GM18508 (cell line): ENCODE data around the gene PHC1.
"Not testable (repeated sequence)": the region's sequence is repeated elsewhere in the genome, so short reads cannot be mapped to it uniquely, and the experiment has no call there.

Experiments used
- ATAC-seq: cut with Tn5 transposase; IDR thresholded peaks from one replicate; pipeline ENCODE4 v1.9.1; 2021; ENCODE audit warnings: moderate number of reproducible peaks; ENCODE audit not compliant: insufficient read depth, unreplicated experiment

Gene PHC1

DNA sequence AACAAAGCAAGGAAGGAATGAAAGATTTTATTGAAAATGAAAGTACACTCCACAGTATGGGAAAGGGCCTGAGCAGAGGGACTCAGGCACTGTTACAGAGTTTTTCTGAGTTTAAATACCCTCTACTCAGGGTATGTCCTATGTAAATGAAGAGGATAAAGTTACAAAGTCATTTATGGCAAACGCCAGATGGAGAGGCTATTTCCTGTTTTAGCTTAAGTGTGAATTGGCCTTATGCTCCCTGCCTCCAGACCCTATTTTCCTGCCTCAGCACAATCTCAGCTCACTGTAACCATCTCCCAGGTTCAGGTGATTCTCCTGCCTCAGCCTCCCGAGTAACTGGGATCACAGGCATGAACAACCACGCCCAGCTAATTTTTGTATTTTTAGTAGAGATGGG, 6.8 kb upstream of the PHC1 start:
- ATAC-seq: no peak

DNA sequence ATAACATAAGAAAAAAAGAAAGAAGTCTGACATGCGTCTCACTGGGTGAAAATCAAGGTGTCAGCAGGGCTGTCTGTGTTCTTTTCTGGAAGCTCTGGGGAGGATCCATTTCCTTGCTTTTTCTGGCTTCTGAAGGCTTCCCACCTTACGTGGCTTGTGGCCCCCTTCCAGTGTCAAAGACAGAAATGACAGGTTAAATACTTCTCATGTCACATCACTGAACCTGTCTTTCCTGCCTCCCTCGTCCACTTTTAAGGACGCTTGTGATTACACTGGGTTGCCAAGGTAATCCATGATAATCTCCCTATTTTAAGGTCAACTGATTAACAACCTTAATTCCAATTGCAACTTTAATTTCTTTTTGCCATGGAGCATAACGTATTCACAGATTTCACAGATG, 4.6 kb upstream of the PHC1 start:
- no peak for ATAC-seq

DNA sequence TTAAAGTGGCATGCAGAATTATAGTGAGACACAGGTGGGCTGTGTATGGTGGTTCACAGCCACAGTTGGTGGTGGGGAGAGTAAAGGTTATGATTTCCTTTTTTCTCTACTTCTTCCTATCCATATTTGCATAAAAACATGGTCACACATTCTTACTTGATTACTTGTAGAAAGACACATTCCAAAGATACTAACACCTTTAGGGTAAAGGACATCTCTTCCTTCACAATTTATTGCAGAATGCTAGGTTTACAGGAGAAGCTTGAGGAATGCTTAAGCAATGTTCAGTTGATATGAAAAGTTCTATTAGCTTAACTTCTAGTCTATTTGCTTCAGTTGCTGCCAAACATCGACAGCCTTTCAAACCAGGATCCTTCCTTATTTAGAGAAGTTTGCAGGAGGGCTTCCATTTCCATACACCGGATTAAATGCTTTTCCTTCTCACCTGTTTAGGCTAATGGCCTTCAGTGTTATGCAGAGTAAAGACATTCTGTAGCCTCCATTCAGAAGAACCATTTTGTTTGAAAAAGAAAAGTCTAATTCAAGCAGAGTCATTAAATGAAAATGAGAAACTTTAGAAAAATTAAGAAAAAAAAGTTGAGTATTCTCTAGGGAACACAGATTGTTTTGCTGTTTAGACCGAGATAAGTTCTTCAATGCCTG, 2.6 kb upstream of the PHC1 start:
- no peak for ATAC-seq

DNA sequence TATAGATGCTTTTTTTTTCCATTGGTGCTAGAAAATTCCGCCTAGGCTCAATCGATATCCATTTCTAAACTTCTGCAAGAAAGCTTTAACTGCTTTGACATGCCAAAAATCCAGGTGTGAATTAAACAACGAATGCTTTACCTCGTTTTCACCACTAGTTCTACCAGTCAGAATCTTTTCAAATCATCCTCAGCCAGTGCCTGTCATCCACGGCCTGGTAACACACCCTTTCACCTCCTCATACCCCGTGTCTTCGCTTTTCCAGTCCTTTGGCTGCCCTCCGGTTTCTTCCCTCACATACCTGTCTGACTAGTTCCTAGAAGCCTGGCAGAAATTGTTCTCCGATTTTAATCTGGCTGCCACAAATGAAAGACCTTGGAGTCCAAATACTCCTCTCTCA, 1.4 kb upstream of the PHC1 start:
- no peak for ATAC-seq

DNA sequence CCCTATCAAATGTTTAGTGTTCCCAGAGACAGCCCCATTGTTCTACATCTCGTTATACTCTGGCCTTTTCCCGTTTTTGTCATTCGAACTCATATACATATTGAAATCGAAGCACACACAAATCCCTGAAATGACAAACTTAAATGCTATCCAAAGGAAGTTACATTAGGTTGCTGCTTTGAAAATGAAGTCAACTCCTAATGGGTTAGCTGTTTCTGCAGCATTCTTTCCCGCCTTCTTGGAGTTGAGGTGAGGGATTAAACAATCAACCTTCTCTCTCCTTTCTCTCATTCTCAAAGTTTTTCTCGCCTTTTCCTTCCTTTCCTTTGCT, 642 bp upstream of the PHC1 start:
- no peak for ATAC-seq

DNA sequence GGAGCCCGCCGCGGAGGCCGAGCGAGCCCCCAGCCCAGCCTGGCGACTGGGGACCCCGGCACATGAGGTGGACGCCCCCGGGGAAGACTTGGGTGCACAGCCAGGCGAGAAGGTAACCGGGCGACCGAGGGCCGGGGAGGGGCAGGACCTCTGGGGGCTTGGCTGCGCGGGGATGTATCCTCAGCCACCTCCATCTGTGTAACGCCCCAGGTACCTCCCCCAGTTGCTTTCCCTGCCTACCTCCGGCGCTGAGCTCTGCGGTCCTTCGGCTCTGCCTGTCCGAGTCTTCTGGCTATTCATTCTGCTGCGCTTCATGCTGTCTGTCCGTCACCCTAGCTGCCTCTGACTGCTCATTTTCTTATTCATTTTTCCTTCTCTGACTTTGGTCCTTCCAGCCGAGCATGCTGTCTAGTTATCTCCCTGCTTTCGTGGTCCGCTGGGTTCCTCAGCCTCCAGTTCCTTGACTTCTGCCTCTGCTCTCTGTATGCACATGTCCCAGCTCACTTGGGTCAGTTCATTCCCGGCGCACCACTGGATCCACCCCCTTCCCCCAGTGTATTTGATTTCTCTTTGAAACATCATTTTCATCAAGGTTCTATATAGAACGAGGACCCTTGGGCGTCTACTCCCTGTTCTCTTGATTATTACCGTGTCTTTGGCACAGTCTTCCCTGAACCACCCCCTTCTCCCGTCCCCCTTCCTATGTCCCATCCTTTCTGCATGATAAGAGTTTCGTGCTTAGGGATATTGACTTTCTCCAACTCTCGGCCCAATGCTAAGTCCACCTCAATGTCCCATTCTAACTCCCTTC, 612 bp downstream of the PHC1 start:
- ATAC-seq: no peak

DNA sequence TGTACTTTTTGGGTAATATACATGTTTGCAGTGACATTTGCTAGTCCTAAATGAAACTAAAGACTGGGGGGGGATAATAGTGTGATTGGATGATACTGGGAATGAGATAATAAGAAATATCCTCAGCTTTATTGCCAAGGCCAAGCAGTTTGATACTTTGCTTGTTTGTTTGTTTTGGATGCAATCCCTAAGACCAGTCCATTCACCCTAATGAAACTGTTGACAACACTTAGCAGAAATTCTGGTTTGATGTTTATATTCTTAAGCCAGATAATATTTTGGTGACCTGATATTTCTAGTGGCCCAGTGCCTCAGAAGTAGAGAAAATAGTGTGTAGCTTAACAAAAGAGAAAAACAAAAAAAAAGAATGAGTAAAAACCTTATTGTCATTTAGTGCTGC, 1.8 kb downstream of the PHC1 start:
- no peak for ATAC-seq

DNA sequence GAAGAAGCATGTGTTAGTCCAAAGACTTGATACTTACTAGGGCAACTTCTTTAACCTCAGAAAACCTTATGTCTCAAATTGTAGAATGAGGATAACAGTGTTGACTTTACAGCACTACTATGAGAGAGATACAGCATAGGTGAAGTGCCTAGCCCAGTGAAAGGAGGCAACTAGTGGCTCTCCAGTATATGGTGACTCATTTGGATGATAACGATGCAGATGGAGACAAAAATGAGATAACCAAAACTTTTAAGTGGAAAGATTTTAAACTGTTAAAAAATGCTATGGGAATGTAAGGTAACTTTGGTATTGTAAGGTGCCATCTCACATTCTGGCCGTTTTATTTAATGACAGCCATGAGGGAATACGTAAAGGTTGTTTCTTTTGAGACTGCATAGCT, 2.7 kb downstream of the PHC1 start:
- no peak for ATAC-seq

DNA sequence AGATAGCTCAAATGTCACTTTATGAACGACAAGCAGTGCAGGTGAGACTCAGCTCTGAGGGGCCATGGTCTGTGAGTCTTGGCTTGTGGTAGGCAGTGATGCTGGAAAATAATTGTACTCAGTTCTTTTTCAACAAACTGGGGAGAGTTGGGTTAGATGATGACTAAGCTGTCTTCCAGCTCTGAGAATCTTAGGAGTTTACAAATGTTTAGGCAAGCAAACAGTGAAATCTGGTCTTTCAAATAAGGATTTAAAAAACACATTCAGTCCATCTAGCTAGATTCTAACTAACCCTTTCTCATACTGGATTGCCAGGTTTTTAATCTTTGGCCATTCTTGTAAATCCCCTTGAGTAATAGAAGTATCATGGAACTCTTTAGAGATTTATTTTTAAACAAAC, 3.4 kb downstream of the PHC1 start:
- no peak for ATAC-seq

DNA sequence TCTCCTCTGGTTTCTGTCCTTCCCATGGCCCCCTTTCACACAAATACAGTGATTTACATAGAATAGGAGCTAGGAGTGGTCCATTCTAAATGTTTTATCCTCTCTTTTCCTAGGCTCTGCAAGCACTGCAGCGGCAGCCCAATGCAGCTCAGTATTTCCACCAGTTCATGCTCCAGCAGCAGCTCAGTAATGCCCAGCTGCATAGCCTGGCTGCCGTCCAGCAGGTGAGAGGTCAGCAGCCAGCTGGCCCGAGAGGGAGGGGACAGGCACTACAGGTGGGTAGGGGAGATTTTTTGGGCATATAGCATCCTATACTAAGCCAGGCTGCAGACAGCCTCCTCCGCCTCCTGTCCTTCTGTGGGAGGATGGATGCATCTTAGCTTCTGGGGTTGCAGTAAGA, 5.3 kb downstream of the PHC1 start:
- not testable (repeated sequence) for ATAC-seq

DNA sequence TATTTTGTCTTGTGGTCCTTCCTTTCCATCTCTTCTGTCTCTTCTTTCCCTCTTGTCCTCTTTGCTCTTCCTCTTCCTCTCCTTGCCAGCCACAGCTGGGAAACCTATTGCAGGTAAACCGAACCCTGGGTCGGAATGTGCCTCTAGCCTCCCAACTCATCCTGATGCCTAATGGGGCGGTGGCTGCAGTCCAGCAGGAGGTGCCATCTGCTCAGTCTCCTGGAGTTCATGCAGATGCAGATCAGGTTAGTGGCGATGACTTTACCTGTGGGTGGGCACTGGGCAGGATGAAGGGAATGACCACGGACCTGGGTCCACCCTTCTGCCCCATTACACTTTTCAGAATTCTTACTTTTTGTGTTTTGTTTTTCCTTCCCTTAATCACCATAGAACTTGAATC, 8.2 kb downstream of the PHC1 start:
- no peak for ATAC-seq

DNA sequence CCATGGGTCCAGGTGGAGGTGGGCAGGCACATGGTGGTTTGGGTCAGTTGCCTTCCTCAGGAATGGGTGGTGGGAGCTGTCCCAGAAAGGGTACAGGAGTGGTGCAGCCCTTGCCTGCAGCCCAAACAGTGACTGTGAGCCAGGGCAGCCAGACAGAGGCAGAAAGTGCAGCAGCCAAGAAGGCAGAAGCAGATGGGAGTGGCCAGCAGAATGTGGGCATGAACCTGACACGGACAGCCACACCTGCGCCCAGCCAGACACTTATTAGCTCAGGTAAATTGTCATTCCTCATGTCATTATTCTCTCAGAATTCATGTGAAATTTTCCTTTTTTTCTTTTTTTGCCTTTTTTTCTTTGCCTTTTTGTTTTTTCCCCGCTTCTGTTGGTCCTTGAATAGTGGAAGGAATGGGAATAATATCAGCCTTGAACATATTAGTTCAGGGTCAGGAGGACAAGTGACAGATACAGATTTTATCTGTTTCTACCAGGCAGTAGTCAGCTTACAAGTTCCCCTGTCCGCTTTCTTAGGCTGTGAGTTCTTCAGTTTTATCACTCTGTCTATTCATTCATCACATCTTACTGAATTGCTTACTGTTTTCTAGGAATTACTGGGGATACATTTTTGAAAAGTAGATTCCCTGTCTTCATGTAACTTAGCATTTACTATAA, 16.5 kb downstream of the PHC1 start:
- ATAC-seq: not testable (repeated sequence)

DNA sequence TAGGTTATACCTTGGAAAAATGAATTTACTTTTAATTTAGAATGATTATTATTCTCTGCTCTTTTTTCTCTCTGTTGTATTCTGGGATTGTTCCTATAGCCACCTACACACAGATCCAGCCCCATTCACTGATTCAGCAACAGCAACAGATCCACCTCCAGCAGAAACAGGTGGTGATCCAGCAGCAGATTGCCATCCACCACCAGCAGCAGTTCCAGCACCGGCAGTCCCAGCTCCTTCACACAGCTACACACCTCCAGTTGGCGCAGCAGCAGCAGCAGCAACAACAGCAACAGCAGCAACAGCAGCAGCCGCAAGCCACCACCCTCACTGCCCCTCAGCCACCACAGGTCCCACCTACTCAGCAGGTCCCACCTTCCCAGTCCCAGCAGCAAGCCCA, 18.2 kb downstream of the PHC1 start:
- not testable (repeated sequence) for ATAC-seq

DNA sequence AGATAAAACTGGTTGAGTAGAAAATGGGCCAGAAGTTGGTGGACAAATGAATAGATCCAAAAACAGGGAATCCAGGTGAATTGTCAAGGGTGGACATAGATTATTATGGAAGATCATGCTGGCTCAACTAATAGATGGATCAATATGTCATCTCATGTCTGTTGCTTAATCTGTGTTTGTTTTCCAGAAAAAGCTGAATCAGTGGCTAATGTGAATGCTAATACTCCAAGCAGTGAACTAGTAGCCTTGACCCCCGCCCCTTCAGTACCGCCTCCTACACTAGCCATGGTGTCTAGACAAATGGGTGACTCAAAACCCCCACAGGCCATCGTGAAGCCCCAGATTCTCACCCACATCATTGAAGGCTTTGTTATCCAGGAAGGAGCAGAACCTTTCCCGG, 19.8 kb downstream of the PHC1 start:
- not testable (repeated sequence) for ATAC-seq

DNA sequence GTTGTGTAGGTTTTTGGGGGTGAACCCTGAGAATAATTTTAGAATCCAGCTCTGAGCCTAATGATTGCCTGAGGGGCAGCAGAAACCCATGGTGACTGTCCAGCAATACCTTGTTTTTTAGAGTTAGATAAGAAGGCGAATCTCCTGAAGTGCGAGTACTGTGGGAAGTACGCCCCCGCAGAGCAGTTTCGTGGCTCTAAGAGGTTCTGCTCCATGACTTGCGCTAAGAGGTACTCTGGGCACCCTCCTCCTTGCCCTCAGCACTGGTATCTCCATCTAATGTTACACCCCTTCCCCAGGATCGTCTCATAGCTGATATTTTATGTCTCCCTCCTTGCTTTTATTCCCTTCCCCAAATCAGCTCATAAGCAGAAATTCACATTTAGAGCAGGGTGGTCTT, 22.4 kb downstream of the PHC1 start:
- no peak for ATAC-seq

DNA sequence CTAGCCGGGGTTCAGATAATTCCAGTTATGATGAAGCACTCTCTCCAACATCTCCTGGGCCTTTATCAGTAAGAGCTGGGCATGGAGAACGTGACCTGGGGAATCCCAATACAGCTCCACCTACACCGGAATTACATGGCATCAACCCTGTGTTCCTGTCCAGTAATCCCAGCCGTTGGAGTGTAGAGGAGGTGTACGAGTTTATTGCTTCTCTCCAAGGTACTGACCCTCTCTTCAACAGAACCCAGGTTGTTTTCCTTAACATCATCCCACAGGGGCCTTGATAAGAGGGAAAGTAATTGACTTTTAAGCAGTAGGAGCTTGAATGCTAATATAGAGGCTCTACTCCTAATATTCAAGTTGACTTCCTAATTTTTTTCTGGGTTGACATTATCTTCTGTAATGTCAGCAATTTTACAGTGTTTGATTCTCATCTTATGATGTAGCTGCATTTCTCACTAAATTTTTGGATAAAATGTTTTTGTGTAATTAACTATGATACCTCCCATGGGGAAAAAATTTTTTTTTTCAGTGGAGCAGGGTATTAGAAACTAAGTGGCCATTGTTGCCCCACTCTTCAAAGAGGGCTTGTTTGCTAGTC, 23.6 kb downstream of the PHC1 start:
- ATAC-seq: not testable (repeated sequence)

DNA sequence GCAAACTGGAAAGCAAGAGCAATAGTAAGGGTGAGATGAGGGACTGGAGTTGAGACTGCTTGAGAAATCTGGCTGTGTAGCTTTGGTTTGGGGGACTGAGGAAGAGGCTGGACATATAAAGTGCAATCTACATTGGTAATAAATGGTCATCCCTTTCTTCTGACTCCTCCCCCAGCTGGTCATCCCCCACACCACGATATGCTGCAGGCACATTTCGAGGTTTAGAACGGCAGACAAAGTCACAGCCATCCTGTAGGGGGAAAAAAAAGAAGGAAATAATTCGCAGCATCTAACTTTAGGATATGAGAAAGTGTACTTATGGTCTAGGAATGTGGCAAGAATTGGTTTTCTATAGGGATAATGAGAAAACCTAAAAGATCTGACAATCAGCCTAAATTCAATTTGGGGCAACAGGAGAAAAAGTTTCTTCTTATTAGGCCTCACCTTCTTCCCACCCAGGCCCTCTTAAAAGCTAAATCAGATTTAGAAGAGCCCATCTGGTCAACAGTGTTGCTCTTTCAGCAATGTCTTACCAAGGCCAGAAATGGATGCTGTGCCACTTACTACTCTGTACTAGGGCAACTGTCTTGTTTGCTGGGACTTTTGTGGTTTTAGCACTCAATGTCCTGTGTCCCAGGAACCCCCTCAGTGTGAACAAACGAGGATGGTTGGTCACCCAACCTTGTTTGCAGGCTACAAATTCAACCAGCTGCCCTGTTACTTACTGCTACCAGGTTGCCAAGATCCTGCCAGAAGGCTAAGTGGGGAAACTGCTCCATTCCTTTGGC, 27.6 kb downstream of the PHC1 start:
- no peak for ATAC-seq

DNA sequence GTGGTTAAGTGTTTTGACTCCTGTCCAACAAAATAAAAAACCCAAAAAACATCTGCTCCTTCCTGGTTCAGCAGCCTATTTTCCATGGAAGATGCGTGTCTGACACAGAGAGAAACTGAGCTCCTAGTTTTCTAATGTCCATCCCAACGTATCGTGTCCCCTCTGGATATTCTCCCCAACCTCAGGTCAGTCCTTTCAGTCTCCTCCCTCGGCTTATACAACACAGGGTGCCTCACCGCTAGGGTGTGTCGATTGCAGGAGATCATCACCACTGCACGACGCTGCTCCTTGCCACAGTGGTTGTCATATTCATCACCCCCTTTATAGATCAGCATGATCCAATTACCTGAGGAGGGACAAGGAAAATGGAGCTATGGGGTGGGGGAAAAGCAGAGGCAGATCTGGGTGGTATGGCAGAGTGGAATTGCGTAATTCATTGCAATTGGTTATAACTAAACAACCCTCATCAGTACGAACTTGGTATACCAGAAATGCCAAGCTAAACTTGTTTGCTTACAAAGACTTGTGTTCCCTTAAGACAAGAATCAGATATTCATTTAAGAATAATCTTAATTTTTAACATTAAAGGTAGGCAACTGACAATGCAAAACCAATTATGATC, 29.4 kb downstream of the PHC1 start:
- no peak for ATAC-seq

DNA sequence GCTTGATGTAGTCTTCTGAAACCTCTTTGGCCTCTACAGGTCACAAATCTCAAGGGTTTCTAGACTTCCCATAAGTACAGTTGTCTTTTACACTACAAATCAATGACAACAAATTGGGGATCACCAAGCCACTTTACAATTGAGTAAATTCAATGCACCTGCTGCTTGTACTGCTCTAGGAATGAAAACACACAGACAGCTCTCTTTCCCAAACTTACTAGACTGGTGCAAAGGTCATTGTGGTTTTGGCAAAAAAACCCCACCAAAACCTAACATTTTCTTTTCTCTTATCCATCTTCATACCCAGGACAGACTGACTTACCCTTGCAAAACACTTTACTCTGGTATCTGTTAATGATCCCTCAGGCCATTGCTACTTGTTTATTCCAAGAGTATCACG, 32.4 kb downstream of the PHC1 start:
- no peak for ATAC-seq

DNA sequence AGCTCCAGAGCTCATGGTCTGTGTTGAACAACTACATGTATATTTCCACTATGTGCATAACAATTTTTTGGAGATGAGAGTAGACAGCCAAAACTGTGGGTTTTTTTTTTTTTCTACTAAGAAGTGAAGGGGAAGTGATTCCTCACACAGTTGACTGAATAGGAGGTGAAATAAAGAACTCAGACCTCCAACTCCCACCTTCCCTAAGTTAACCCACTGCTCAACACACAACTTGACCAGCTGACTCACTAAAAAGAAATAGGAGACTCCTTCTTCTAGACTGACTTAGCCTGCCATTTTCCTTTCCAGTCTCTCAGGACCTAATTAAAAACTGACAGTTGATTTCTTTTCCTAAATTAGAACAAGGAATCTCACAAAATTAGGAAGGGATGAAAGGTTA, 33.4 kb downstream of the PHC1 start:
- ATAC-seq: no peak
